Measurements from ENCODE around the gene SLC16A13. TPM values are rescaled to one million over a fixed set of nuclear protein-coding genes. Genes with fewer than 3 reads are reported as not detected.

The SLC16A13 gene
- total and polyA plus RNA-seq, 2 donors: 0.42 to 2.5 TPM

GRCh38 chr17:7017827-7018200 is 18.0 kb upstream of the SLC16A13 start:
- Histone ChIP-seq H3K9me3 (ENCODE audit: control insufficient read depth in 2 of 2, insufficient read depth in 1 of 2, low read length in 1 of 2) (peaks cover 0 to 4% of the 10 kb centered on the region in 2 donors), H3K27ac (ENCODE audit: low read depth in 1 of 2, low read length in 1 of 2) (peak overlapping the region in 1 of 2 donors; percentile 46), H3K4me3 (ENCODE audit: low read length in 2 of 2) (no peak overlapping the region), H3K36me3 (ENCODE audit: control insufficient read depth in 2 of 2, insufficient read depth in 2 of 2, low read length in 1 of 2) (peaks cover 5 to 13% of the 10 kb centered on the region in 2 donors), H3K27me3 (ENCODE audit: control insufficient read depth in 2 of 2, insufficient read depth in 1 of 2, low read length in 1 of 2) (peaks cover 20 to 29% of the 10 kb centered on the region in 2 donors), H3K4me1 (ENCODE audit: control insufficient read depth in 2 of 2, insufficient read depth in 2 of 2, low read length in 2 of 2) (peaks cover 28 to 71% of the 10 kb centered on the region in 2 donors)
- DNase-seq (ENCODE audit: low read depth in 6 of 9, low spot score in 9 of 9): no peak
- WGBS: 41% methylated on average over 12 of the region's 12 CpGs

GRCh38 chr17:7018331-7018964 is 17.4 kb upstream of the SLC16A13 start:
- Histone ChIP-seq H3K27me3 (ENCODE audit: control insufficient read depth in 2 of 2, insufficient read depth in 1 of 2, low read length in 1 of 2) (peaks cover 26 to 35% of the 10 kb centered on the region in 2 donors), H3K36me3 (ENCODE audit: control insufficient read depth in 2 of 2, insufficient read depth in 2 of 2, low read length in 1 of 2) (peaks cover 5 to 13% of the 10 kb centered on the region in 2 donors), H3K9me3 (ENCODE audit: control insufficient read depth in 2 of 2, insufficient read depth in 1 of 2, low read length in 1 of 2) (peaks cover 0 to 4% of the 10 kb centered on the region in 2 donors), H3K4me1 (ENCODE audit: control insufficient read depth in 2 of 2, insufficient read depth in 2 of 2, low read length in 2 of 2) (peaks cover 25 to 72% of the 10 kb centered on the region in 2 donors), H3K4me3 (ENCODE audit: low read length in 2 of 2) (no peak overlapping the region), H3K27ac (ENCODE audit: low read depth in 1 of 2, low read length in 1 of 2) (peak overlapping the region in 1 of 2 donors; percentile 46)
- DNase-seq (ENCODE audit: low read depth in 6 of 9, low spot score in 9 of 9): no peak
- 94% methylated on average over 10 of the region's 10 CpGs for WGBS

GRCh38 chr17:7019367-7019766 is 16.4 kb upstream of the SLC16A13 start:
- H3K4me1 ChIP-seq (ENCODE audit: control insufficient read depth in 2 of 2, insufficient read depth in 2 of 2, low read length in 2 of 2): peaks cover 18 to 72% of the 10 kb centered on the region in 2 donors
- DNase-seq (ENCODE audit: low read depth in 6 of 9, low spot score in 9 of 9): no peak
- 90% methylated on average over 10 of the region's 10 CpGs for WGBS

GRCh38 chr17:7019839-7020519 is 15.8 kb upstream of the SLC16A13 start:
- Histone ChIP-seq H3K27ac (ENCODE audit: low read depth in 1 of 2, low read length in 1 of 2) (no peak overlapping the region), H3K4me1 (ENCODE audit: control insufficient read depth in 2 of 2, insufficient read depth in 2 of 2, low read length in 2 of 2) (peaks cover 18 to 72% of the 10 kb centered on the region in 2 donors), H3K27me3 (ENCODE audit: control insufficient read depth in 2 of 2, insufficient read depth in 1 of 2, low read length in 1 of 2) (peaks cover 30 to 47% of the 10 kb centered on the region in 2 donors), H3K4me3 (ENCODE audit: low read length in 2 of 2) (no peak overlapping the region), H3K36me3 (ENCODE audit: control insufficient read depth in 2 of 2, insufficient read depth in 2 of 2, low read length in 1 of 2) (peaks cover 5 to 13% of the 10 kb centered on the region in 2 donors), H3K9me3 (ENCODE audit: control insufficient read depth in 2 of 2, insufficient read depth in 1 of 2, low read length in 1 of 2) (peaks cover 0 to 11% of the 10 kb centered on the region in 2 donors)
- DNase-seq (ENCODE audit: low read depth in 6 of 9, low spot score in 9 of 9): no peak
- 56% methylated on average over 16 of the region's 16 CpGs for WGBS

More at GRCh38 chr17:7019367-7019766, 16.4 kb upstream of the SLC16A13 start:
- Histone ChIP-seq H3K4me3 (ENCODE audit: low read length in 2 of 2) (no peak overlapping the region), H3K27me3 (ENCODE audit: control insufficient read depth in 2 of 2, insufficient read depth in 1 of 2, low read length in 1 of 2) (peaks cover 30 to 45% of the 10 kb centered on the region in 2 donors), H3K27ac (ENCODE audit: low read depth in 1 of 2, low read length in 1 of 2) (peak overlapping the region in 1 of 2 donors; percentile 47), H3K36me3 (ENCODE audit: control insufficient read depth in 2 of 2, insufficient read depth in 2 of 2, low read length in 1 of 2) (peaks cover 5 to 13% of the 10 kb centered on the region in 2 donors), H3K9me3 (ENCODE audit: control insufficient read depth in 2 of 2, insufficient read depth in 1 of 2, low read length in 1 of 2) (peaks cover 0 to 10% of the 10 kb centered on the region in 2 donors)

GRCh38 chr17:7020894-7021664 is 14.7 kb upstream of the SLC16A13 start:
- Histone ChIP-seq H3K27me3 (ENCODE audit: control insufficient read depth in 2 of 2, insufficient read depth in 1 of 2, low read length in 1 of 2) (peaks cover 30 to 47% of the 10 kb centered on the region in 2 donors), H3K36me3 (ENCODE audit: control insufficient read depth in 2 of 2, insufficient read depth in 2 of 2, low read length in 1 of 2) (peaks cover 5 to 13% of the 10 kb centered on the region in 2 donors), H3K9me3 (ENCODE audit: control insufficient read depth in 2 of 2, insufficient read depth in 1 of 2, low read length in 1 of 2) (peaks cover 0 to 11% of the 10 kb centered on the region in 2 donors), H3K27ac (ENCODE audit: low read depth in 1 of 2, low read length in 1 of 2) (no peak overlapping the region), H3K4me1 (ENCODE audit: control insufficient read depth in 2 of 2, insufficient read depth in 2 of 2, low read length in 2 of 2) (peaks cover 9 to 62% of the 10 kb centered on the region in 2 donors), H3K4me3 (ENCODE audit: low read length in 2 of 2) (no peak overlapping the region)
- 85% methylated on average over 11 of the region's 11 CpGs for WGBS
- DNase-seq (ENCODE audit: low read depth in 6 of 9, low spot score in 9 of 9): no peak

GRCh38 chr17:7021993-7022778 is 13.6 kb upstream of the SLC16A13 start:
- WGBS: 3% methylated on average over 53 of the region's 53 CpGs
- H3K27ac ChIP-seq (ENCODE audit: low read depth in 1 of 2, low read length in 1 of 2): peak overlapping the region; percentile 49 to 51
- peaks cover 30 to 47% of the 10 kb centered on the region in 2 donors for H3K27me3 ChIP-seq (ENCODE audit: control insufficient read depth in 2 of 2, insufficient read depth in 1 of 2, low read length in 1 of 2)
- peaks cover 0 to 11% of the 10 kb centered on the region in 2 donors for H3K9me3 ChIP-seq (ENCODE audit: control insufficient read depth in 2 of 2, insufficient read depth in 1 of 2, low read length in 1 of 2)
- peak overlapping the region in 1 of 2 donors; percentile 35 for H3K4me3 ChIP-seq (ENCODE audit: low read length in 2 of 2)
- peak in 5 of 9 donors; percentile 52 to 80 (median 72) for DNase-seq (ENCODE audit: low read depth in 6 of 9, low spot score in 9 of 9)
- H3K4me1 ChIP-seq (ENCODE audit: control insufficient read depth in 2 of 2, insufficient read depth in 2 of 2, low read length in 2 of 2): peaks cover 6 to 51% of the 10 kb centered on the region in 2 donors
- H3K36me3 ChIP-seq (ENCODE audit: control insufficient read depth in 2 of 2, insufficient read depth in 2 of 2, low read length in 1 of 2): peaks cover under 1 to 4% of the 10 kb centered on the region in 2 donors

GRCh38 chr17:7022781-7023571 is 12.8 kb upstream of the SLC16A13 start, which contains the start of gene BCL6B:
TSS of gene BCL6B (plus strand) at chr17:7023050. CDS start at chr17:7023672, 622 bp downstream.
- no peaks in the 10 kb centered on the region for H3K36me3 ChIP-seq (ENCODE audit: control insufficient read depth in 2 of 2, insufficient read depth in 2 of 2, low read length in 1 of 2)
- peak in 1 of 9 donors; percentile 20 for DNase-seq (ENCODE audit: low read depth in 6 of 9, low spot score in 9 of 9)
- peaks cover 0 to 11% of the 10 kb centered on the region in 2 donors for H3K9me3 ChIP-seq (ENCODE audit: control insufficient read depth in 2 of 2, insufficient read depth in 1 of 2, low read length in 1 of 2)
- 13% methylated on average over 47 of the region's 47 CpGs for WGBS
- H3K27ac ChIP-seq (ENCODE audit: low read depth in 1 of 2, low read length in 1 of 2): peak within 1 kb of the TSS; percentile 49 to 51
- peaks cover 4 to 43% of the 10 kb centered on the region in 2 donors for H3K4me1 ChIP-seq (ENCODE audit: control insufficient read depth in 2 of 2, insufficient read depth in 2 of 2, low read length in 2 of 2)
- peaks cover 30 to 47% of the 10 kb centered on the region in 2 donors for H3K27me3 ChIP-seq (ENCODE audit: control insufficient read depth in 2 of 2, insufficient read depth in 1 of 2, low read length in 1 of 2)
- peak within 1 kb of the TSS in 1 of 2 donors; percentile 35 for H3K4me3 ChIP-seq (ENCODE audit: low read length in 2 of 2)
